ENCODE measurements around the gene TMPRSS7. TPM values are rescaled to one million over a fixed set of nuclear protein-coding genes. Genes with fewer than 3 reads are reported as not detected.

The TMPRSS7 gene
- total RNA-seq, 4 donors from 2014 or later: not detected

- no peaks in the 10 kb centered on the region for H3K4me1 ChIP-seq
- H3K27ac ChIP-seq: no peak overlapping the region
- DNase-seq (no peak), ATAC-seq (no peak)
- in situ Hi-C loops (cut with MboI; ENCODE audit: low sequenced_read_pairs in 4 of 4): loop anchor here in 1 of 4 donors (25.0 kb wide), 1 partner anchor 403 kb away; no protein-coding TSS in a partner anchor
- no peak overlapping the region for H3K4me3 ChIP-seq
- no peaks in the 10 kb centered on the region for H3K27me3 ChIP-seq
- TF ChIP-seq CTCF (IDR thresholded peaks at IDR 0.05 in 4 of 5, conservative IDR thresholded peaks at IDR 0.05 in 1 of 5) (no peak), POLR2A (IDR thresholded peaks at IDR 0.05) (no peak)
- H3K36me3 ChIP-seq: no peaks in the 10 kb centered on the region
- intact Hi-C loops (cut with DNase I; ENCODE audit: low total_unique reads): no loop called here
- no peaks in the 10 kb centered on the region for H3K9me3 ChIP-seq
Measured at GRCh38 chr3:112109322-112109721, 74.8 kb downstream of the TMPRSS7 start.

- Histone ChIP-seq H3K4me3 (no peak overlapping the region), H3K27me3 (no peaks in the 10 kb centered on the region), H3K36me3 (no peaks in the 10 kb centered on the region), H3K4me1 (no peaks in the 10 kb centered on the region), H3K9me3 (no peaks in the 10 kb centered on the region), H3K27ac (no peak overlapping the region)
- DNase-seq: no peak
- no peak for ATAC-seq
- in situ Hi-C loops (cut with MboI; ENCODE audit: low sequenced_read_pairs in 4 of 4) (loop anchor here in 1 of 4 donors (25.0 kb wide), 1 partner anchor 400 kb away; no protein-coding TSS in a partner anchor), intact Hi-C loops (cut with DNase I; ENCODE audit: low total_unique reads) (loop anchor here (10.0 kb wide), 1 partner anchor 423 kb away; no protein-coding TSS in a partner anchor)
- peak in 4 of 5 experiments; percentile 9 to 52 (median 33) for TF ChIP-seq CTCF (IDR thresholded peaks at IDR 0.05 in 4 of 5, conservative IDR thresholded peaks at IDR 0.05 in 1 of 5)
- TF ChIP-seq POLR2A (IDR thresholded peaks at IDR 0.05): no peak
Measured at GRCh38 chr3:112111785-112112402, 77.4 kb downstream of the TMPRSS7 start.

GRCh38 chr3:112114576-112115160 is 80.1 kb downstream of the TMPRSS7 start:
- ATAC-seq: no peak
- H3K27ac ChIP-seq: no peak overlapping the region
- H3K36me3 ChIP-seq: no peaks in the 10 kb centered on the region
- in situ Hi-C loops (cut with MboI; ENCODE audit: low sequenced_read_pairs in 4 of 4): loop anchor here in 1 of 4 donors (25.0 kb wide), 1 partner anchor 398 kb away; no protein-coding TSS in a partner anchor
- H3K9me3 ChIP-seq: no peaks in the 10 kb centered on the region
- H3K4me3 ChIP-seq: no peak overlapping the region
- no peak for DNase-seq
- intact Hi-C loops (cut with DNase I; ENCODE audit: low total_unique reads): loop anchor here (10.0 kb wide), 1 partner anchor 420 kb away; no protein-coding TSS in a partner anchor
- no peaks in the 10 kb centered on the region for H3K4me1 ChIP-seq
- no peaks in the 10 kb centered on the region for H3K27me3 ChIP-seq
- TF ChIP-seq POLR2A (IDR thresholded peaks at IDR 0.05) (no peak), CTCF (IDR thresholded peaks at IDR 0.05 in 4 of 5, conservative IDR thresholded peaks at IDR 0.05 in 1 of 5) (no peak)

GRCh38 chr3:112115161-112115739 is 80.7 kb downstream of the TMPRSS7 start:
- TF ChIP-seq POLR2A (IDR thresholded peaks at IDR 0.05): no peak
- no peak for TF ChIP-seq CTCF (IDR thresholded peaks at IDR 0.05 in 4 of 5, conservative IDR thresholded peaks at IDR 0.05 in 1 of 5)
- intact Hi-C loops (cut with DNase I; ENCODE audit: low total_unique reads) (loop anchor here (10.0 kb wide), 1 partner anchor 420 kb away; no protein-coding TSS in a partner anchor), in situ Hi-C loops (cut with MboI; ENCODE audit: low sequenced_read_pairs in 4 of 4) (loop anchor here in 1 of 4 donors (25.0 kb wide), 1 partner anchor 397 kb away; no protein-coding TSS in a partner anchor)
- DNase-seq (no peak), ATAC-seq (no peak)
- no peak overlapping the region for H3K27ac ChIP-seq
- H3K9me3 ChIP-seq: no peaks in the 10 kb centered on the region
- H3K27me3 ChIP-seq: no peaks in the 10 kb centered on the region
- no peaks in the 10 kb centered on the region for H3K36me3 ChIP-seq
- H3K4me3 ChIP-seq: no peak overlapping the region
- no peaks in the 10 kb centered on the region for H3K4me1 ChIP-seq

Data from gastrocnemius medialis (tissue), 4 donors.